Activated T-cell treated with anti-CD3 and anti-CD28 coated beads for 1 hour (primary cell): ENCODE results near the gene ATRIP.
"Not testable (repeated sequence)": the region's sequence is repeated elsewhere in the genome, so short reads cannot be mapped to it uniquely, and the experiment has no call there.

ENCODE experiments used
- DNase-seq: peaks from one replicate; pipeline ENCODE4 v3.0.0-alpha.2; 2020; ENCODE audit warnings: low read depth

The ATRIP gene

DNA sequence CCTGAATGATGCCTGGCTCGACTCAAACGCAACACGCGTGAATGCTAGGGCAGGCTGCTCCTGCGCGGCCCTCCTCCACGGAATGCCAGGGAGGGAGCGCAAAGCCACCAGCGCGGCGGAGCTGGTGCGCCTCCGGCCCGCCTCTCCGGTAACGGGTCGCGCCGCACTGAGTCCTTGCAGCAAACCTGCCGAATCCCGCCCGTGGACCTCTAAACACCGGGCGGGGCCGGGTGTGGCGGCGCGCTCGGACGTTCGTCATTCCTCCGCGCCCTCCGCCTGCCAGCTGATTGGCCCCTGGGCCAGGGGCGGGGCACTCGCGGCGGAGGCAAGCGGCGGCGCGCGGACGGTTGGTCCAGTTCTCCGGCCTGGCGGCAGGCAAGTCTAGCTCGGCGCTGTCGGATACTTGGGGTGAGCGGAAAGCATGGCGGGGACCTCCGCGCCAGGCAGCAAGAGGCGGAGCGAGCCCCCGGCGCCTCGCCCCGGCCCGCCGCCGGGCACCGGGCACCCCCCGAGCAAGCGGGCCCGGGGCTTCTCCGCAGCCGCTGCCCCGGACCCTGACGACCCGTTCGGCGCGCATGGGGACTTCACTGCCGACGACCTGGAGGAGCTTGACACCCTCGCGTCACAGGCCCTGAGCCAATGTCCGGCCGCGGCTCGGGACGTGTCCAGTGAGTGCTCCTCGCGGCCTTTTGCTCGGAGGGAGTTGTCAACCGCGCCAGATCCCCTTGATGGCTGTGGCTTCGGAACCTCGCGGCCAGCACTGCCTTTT, at the start of gene ATRIP:
Gene ATRIP, plus strand, starts transcription at position 313 of the 769 bp plus-strand sequence. Its CDS starts 109 bp downstream, at position 422.
- peak; percentile 75 for DNase-seq

DNA sequence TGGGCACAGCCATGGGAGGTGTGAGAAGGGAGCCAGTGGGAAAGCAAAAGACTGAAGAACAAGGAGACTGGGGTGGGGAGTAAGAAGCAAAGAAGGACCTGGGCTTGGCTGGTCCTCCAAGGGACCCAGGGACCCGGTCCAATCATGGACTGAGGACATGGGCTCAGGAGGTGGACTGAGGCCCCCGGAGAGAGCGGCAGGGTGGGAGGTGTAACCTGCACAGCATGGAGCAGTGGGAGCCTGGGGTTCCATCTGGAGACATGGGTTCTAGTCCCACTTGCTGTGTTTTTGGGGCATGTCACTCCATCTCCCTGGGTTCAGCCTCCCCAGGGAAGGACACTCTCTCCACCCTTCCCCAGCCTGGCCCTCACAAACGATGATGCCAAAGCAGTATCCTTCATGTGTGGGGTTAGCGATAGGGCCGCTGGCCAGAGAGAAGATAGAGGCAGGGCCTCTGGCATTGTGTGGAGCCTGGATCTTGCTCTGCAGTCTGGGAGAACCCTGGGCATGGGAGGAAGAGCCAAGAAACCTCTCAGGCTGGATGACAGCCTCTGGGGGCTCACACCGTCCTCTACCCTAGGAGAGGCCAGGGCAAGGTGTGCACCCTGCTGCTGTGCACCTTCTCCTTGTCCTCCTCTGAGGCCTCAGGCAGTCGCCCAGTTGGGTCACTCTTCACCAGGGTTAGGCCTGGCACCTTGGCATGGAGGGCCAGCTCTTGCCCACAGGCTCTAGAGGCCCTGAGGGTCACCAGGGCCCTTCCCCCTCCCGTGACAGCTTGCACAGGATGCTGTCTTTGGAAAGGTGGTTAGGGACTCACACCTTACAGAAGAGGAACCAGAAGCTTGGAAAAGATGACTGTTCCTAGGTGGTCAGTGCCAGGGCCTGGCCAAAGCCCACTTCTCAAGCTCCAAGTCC, 48.5 kb upstream of the ATRIP start:
- DNase-seq, result no peak

DNA sequence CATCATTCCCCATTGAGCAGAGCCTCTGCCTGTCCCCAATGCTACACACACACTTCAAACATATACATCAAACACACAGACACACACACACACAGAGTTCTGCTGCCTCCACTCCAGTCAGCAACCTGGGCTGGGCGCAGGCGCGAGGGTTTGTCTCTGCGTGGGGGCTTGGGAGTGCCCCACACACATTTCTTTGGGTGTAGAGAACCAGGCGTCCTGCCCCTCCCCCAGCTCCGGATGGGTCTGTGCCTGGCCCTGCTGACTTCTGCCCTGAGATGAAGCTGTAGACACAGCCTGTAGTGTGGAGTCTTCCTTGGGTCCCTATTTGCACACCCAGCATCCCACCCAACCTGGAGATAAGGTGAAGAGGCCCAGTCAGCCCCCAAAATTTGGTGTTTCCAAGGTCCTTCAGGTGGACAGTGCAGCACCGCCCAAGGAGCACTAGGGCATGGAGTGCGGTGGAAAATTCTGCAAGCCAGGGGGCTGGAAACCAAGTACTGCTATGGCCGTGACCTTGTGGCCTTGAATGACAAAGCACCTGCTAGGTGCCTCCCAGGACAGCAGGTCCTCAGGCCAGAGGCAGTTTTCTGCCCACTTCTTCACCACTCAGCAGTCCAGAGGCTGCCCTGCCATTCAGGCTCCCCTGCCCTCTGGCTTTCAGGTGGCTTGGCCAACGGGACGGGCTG, 47.7 kb upstream of the ATRIP start:
- DNase-seq, result no peak

DNA sequence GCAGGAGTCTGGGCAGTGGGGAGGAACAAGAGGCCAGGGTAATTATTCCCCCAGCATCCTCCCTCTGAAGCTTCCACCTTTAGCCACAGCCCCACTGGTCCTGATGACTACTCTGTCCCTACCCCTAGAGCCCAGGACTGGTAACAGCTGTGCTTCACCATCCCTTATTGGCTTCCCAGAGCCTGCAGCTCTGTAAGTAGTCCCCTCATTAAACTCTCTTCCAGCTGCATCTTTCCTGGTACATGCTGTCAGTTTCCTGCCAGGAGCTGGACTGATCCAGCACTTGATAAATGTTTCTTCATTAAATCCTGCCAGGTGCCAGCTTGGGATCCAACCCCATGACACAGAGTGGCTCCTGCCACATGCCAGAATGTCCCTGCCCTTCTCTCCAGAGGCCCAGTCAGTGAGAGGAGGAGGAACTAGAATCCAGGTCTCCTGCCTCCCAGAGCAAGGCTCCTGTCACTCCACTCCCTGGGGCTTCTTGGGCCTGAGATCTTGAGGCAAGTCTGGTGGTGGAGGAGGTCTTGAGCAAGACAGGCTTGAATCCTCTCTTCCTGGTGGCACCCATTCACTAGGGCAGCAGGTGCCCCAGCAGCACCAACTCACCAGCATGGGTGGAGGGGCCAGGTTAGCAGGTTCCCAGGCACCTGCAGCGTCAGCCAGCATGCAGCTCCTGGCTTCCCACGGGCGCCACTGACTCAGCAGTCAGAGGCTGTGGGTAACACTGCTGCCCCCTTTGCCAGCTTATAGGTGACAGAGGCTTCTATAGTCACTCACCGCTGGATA, 47.0 kb upstream of the ATRIP start:
- DNase-seq, result no peak

DNA sequence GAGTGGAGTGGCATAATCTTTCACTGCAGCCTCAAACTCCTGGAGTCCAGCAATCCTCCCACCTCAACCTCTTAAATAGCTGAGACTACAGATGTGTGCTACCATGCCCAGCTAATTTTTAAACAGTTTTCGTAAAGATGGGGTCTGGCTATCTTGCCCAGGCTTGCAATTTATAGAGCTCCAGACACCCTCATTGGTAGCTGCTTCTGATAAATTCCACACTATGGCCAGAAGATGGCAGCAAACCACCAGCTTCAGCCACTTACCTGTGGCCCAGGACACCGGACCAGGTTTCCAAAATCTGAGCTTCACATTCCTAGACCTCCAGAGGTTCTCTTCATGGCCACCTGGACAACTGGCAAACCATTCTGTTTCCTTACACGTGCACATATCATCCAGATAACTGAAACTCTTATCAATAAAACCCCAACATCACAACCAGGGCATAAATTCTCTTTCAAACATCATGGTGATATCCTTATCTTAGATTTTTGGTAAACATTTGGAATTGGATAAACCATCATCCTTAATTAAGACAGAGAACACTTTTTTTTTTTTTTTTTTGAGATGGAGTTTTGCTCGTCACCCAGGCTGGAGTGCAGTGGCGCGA, 45.6 kb upstream of the ATRIP start:
- DNase-seq, result peak; percentile 48

DNA sequence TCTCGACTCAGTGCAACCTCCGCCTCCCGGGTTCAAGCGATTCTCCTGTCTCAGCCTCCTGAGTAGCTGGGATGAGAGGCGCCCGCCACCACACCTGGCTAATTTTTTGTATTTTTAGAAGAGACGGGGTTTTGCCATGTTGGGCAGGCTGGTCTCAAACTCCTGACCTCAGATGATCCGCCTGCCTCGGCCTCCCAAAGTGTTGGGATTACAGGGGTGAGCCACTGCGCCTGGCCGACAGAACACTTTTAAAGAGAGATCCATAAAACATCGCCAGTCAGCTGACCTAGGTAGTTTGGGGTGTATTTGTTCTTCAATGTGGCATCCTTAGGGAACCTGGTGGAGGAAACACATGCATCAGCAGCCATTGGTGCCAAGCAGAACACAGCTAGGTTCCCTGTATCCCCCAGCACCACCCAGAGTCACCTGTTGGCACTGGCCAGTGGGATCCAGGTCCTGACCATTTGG, 45.1 kb upstream of the ATRIP start:
- not testable (repeated sequence) for DNase-seq

DNA sequence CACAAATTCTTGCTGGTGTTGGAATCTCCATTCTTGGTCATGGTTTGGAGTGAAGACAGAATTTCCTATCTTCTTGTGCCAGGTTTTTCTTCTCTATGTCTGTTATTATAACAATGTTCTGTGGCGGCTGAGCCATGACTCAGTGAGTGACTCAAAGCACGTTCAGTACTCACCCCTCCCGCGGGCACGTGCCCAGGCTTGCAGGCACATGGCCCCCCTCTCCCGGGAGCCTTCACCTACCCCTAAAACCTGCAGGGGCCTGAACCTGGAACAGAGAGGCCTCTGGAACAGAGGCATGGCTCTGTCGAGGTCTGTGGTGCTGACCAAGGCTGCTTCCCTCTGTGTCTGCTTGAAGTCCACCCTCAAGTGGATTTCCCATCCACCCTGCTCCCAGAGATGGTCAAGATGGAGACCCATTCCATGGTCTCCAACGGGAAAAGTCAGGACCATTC, 44.2 kb upstream of the ATRIP start:
- DNase-seq, result no peak

DNA sequence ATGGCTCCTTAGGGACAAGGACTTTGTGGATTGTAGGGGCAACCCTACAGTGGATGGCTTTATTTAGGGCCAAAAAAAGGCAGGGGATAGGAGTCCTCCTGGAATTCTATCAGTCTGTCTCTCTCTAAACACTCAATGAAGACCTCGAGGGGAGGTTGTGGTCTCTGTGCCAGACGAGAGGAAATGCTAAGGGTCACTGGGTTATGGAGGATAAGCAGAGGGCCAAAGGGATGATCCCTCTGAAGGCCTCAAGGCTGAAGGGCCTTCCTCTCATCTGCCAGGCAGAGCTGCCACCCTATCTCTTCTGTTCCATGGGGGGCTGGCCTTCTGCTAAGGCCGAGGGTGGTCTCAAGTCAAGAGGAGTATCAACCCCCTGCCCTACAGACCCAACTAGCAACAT, 43.6 kb upstream of the ATRIP start:
- no peak for DNase-seq

DNA sequence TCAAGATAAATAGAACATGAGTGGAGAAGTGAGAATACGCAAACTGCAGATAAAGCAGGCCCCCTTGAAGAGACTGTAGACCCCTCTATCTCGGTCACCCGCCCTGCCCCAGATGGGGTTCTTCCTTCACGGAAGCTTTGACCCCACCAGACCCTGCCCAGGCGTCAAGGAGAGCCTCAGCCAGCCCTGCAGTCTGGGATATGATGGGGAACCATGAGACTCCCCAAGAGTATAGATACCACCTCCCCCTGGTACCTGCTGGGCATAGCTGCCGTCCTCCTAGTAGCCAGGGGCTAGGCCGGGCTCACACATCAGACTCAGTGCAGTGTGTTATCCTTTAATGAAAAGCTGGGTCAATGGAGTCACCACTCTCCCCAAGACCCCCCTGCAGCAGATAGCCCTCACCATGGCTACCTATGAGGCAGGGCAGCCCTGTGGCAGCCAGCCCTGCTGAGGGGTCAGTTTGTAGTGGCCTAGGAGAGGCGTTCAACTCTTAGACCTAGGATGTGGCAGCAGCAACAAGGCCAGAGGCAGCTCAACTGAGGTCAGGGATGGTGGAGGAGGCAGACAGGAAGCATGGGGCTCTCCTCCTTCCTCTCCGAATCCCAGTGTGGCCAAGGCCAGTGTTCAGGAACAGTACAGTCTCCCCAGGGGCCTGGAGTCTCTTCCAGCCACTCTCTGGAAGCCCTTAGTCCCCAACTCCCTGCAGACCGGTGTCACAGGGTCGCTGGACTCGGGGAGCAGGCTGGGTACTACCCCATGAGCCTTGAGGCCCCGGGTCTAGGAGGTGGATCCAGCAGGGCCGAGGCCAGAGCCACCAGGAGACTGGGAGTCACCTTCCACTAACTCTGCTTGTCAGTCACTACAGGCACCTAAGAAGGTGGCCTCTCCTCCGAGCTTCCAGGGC, 42.8 kb upstream of the ATRIP start:
- DNase-seq, result no peak

DNA sequence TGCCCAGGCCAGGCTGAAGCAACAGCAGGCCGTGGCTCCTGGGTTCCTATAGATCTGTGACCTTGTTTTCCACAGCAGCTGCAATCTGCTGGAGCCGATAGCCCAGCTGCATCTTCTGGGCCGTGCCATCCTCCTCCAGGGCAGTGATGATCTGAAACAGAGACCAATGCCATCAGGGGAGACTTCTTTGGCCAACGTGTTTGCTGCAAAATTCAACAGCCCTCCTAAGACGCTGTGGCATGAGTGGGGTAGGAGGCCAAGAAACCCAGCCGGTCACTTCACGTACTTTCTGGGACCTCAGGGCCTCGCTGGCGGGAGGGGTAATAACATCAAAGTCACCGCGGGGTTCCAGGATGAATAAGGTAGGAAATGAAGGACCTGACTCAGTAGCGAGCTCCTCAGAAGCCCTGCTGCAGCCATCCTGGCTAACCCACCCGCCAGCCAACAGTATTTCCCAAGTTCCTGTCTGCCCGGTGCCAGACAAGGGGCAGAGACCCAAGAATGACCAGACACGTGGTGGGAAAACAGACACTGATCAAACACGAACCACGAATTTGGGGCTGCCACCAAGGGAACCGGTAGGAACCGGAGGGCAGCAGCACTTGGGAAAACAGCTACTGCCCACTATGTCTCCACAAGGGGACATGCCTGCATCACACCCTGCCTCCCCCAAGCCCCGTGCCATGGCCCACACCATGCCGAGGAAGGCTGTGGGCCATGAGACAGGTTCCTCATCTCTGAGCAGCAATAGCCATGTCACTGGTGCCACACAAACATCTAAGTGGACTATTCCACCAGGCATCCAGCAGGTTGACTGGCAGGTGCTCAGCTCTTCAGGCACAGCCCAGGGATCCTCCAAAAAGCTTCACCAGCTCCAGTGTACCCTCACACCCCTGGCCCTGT, 41.8 kb upstream of the ATRIP start:
- no peak for DNase-seq

DNA sequence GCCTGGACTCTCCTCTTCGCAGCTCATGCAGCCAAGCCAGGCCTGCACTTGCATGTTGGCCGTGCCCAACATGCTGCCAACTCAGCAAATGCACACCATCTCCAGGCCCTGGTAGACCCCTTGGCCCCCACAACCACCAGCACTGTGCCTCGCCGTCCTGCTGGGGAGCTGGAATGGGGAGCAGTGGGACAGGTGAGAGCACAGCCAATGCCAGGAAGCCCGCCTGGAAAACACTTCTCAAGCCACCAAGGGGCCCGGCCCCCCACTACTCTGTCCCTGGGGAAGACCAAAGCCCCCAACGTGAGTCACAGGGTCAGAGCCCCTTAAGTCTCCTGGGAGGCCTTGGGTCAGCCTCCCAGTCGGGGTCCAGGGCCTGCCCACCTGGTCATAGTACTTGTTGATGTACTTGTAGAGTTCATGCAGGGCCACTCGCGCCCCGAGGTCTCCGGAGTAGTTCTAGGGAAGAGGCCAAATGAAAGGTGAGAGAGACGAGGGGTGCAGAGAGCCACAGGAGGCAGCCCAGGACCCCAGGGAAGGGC, 41.1 kb upstream of the ATRIP start:
- DNase-seq, result no peak

DNA sequence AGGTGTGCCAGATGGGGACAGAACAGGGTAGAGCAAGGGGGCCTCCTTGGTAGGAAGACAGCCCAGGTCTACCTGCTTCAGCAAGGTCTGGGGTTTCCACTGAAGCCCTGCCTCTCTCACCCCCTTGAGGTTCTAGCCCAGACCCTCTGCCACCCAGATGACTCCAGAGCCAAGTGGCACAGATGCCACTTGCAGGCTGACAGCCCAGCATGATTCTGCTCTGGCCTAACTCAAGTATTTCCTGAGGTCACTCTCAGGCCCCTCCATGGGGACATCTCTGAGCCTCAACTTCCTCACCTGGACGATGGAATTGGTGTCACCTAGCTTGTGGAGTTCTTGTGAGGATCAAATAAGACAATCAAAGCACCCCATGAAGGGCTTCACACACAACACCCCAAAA, 40.6 kb upstream of the ATRIP start:
- DNase-seq, result no peak

DNA sequence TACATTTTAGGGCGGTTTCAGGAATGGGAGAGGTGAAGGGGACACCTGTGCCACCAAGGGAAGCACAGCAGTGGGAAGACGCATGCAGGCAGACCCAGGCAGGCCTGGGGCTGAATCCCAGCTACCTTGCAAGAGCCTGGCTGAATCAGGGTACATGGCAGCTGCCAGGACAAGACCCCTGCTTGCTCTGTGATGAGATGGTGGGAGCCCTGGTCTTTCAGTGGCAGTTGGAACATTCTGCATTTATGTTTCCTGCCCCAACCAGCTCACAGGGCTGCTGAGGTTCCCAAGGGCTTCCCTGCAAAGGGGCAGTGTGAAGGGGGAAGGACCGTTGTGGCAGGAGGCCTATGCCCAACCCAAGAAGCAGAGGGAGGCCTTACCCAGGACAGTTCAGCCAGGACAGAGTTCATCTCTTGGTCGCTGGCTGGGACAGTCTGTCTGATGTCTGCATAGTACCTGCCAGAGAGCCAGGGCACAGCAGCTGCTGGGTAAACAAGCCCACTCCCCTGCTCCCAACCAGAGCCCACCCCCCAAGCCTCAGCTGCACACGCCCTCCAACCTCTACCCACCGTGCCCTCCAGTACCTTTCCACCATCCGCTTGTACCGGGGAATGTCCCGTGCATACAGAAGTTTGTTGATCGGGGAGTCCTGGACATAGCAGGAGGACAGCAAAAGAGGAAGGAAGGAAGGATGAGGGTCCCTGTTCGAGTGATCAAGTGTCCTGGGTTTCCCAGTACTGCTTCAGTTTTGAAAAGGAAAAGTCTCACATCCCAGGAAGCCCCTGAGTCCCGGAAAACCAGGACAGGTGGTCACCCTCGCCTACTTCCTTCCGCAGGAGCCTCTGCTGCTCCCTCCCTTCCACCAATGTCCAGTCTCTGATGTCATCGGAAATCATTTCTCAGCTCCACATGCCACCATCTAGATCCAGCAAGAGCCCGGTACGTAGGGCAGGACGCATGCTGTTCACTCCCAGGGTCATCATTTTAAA, 39.8 kb upstream of the ATRIP start:
- no peak for DNase-seq

DNA sequence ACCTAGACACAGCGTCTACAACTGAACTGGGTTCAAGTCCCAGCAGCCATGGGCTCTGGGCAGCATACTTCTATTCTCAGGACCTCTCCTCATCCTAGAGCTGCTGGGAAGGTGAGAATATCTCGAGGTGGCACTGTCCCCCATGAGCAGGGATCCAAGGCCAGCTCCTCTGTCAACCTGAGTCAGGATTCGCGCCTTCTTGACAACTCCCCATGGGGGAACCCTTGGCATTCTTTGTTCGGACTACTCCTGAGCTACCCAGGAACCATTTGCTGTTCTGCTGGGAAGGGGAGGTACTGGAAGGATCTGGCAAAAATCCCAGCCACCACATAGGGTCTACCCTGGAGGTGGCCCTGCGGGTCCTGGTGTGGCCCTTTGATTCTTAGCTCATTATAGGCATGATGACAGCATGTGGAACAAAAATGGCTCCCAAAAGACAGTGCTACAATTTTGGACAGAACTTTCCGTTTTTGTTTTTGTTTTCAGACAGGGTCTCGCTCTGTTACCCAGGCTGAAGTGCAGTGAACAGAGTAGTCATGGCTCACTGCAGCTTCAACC, 38.9 kb upstream of the ATRIP start:
- no peak for DNase-seq

DNA sequence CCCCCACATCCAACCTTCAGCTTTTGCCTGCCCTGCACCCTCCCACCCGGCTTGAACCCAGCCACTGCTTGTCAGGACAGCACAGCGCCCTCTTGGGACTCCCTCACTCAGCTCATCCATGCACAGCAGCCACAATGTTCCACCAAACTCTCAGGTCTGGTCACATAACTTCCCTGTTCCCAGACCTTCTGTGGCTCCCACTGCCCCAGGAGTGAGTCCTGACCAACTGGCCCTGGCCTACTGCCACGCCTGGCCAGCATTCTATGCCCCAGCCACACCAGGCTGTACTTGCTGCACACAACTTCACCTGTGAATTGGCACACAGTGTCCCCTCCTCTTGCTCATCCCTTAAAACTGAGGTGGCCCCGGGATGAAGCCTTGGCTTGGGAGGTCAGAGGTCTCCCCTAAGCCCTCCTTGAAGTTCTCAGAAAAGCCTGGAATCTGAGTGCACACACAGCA, 37.7 kb upstream of the ATRIP start:
- DNase-seq, result no peak

DNA sequence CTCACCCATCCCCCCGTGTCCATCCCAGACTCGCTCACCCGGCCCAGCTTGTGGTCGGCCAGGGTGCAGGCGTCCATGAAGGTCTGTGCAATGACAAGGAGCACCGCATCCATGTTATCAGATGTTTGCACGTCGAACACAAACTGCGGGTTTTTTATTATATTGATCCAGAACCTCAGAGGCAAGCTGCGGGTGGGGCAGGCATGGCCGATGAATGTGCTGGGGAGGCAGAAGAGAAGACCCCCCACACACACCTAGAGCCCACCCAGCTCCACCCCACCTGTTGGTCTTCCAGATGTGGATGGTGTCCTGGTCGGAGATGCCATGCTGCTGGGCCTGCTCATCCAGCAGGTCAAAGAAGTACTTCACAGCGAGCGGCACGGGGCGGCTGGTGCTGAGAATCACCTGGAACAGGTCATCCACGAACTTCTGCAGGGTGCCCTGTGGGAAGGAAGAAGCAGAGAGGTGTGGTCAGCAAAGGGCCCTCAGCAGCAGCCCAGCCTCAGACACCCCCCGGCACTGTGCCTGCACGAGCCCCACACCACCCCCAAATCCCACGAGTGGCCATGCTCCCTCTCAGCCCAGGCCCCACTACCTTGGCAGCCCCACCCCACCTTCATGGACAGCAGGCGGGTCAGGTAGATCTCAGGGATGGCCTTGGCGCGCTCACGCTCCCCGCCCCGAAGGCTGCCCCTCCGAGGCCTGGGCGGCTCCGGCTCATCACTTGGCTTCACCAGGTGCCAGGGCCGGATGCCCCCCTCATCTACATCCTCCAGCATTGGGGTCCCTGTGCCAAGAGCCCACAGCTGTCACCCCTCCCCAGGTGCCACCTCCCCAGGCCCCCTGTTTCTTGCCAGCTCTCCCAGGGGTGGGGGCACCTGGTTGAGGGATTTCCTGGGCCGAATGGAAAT, 37.0 kb upstream of the ATRIP start:
- no peak for DNase-seq
